Activated T-cell treated with anti-CD3 and anti-CD28 coated beads, Interleukin-2, amount 50 U/mL, for 1 hour (primary cell): ENCODE data around the gene RRN3.
"Not testable (repeated sequence)": the region's sequence is repeated elsewhere in the genome, so short reads cannot be mapped to it uniquely, and the experiment has no call there.

Experiments
- DNase-seq: peaks from one replicate; pipeline ENCODE4 v3.0.0-alpha.2; 2020

Gene RRN3

DNA sequence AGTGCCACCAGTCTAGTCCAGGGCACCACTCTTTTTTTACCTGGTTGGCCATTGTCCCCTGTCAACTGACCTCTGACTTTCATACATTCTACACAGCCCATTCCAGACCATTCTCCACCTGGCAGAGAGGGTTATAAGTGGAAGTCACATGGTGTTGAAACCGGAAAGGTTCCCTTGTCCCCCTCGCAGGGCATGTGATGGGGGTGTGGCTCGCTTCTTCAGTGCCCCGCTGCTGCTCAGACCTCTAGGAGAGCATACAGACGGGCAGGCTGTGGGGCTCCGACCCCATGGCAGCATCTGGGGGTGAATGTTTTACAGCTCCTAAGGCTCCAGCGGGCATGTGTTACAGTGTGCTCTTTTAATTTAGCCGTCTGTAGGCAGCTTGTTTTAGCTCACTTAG is 67.0 kb downstream of the RRN3 start:
- not testable (repeated sequence) for DNase-seq

DNA sequence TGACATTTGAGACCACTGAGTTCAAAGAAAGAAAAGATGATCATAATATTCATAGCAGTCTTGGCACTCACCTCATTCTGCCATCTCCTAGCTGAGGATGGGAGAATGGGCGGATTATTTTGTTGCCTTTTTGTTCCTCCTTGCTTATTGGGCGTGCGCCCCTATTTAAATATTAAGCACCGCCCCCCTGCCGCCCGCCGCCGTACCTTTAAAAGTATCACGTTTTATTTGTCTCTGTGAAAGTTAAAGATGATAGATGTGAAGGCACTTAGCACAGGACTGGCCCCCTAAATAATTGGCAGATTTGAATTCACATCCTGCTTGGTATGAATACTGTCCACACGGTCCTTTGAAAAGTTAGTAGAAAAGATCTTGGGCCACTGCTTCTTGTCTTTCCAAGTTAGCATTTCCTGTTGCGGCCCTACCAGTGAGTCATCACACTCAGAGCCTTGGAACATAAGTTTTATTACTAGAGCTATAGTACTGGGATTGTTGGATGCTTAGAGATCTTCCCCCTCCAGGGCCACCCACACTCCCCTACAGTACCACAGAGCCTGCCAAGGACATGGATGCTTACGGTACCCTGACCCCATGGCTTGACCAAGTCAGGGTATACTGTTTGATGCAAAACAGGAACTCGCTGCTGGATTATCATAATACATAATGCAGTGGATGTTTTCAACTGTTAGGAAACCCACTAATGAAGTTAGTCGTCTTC is 68.7 kb downstream of the RRN3 start:
- not testable (repeated sequence) for DNase-seq

DNA sequence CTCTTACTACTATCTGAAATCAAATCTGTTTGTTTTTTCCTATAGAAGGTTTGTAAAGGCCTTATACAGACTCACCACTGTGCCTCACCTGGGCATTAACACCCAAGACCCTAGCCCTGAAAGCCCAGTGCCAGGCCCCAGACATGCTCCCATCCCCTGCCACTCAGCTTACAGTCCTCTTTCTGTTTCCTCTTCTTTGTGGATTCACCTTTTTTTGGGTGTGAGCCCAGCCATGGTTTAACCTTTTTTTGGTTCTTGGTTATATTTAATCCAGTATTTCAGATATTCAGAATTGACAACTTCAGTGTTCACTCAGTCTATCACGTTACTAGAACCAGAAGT is 69.2 kb downstream of the RRN3 start:
- not testable (repeated sequence) for DNase-seq

DNA sequence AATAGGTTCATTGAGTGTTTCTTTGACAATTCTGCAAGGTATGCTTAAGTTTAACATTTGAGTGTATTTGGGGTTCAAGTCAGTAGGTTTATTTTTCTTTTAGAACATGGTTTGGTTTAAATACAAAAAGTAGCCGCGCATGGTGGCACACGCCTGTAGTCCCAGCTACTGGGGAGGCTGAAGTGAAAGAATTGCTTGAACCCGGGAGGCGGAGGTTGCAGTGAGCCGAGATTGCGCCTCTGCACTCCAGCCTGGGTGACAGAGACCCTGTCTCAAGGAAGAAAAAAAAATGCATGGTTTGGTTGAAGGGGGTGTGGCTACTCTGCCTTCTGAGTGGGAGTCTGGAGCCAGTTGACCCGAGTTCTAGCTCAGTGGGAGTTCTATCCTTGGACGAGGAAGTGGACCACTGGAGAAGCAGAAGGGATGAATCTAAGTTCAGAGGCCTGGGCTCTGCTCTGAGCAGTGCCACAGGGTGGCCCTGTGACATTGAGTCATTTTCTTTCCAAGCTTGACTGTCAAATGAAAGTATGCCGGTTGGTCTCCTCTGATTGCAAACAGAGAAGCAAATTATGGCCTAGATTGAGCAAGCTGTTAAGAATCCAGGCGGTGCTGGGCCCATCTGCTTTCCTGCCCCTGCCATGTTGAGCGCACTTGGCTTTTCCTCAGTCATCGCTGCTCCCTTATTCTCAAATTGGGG is 70.5 kb downstream of the RRN3 start:
- not testable (repeated sequence) for DNase-seq

DNA sequence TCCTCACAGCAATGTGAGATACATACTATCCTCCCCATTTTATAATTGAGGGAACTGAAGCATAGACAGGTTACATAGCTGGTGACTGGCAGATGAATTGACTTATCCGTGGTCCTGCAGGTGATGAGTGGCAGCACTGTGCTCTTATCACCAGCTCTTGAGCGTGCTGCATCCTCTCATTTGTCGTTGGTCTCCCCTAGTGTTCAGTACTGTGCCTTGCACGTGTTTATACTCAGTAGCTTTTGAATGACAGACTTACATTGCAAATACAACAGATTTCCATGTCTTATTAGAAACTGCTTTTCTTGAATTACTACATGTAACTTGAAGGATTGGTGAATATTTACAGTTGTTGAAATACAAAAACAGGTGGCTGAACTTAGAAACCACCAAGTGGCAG is 71.9 kb downstream of the RRN3 start:
- DNase-seq = peak; percentile 60

DNA sequence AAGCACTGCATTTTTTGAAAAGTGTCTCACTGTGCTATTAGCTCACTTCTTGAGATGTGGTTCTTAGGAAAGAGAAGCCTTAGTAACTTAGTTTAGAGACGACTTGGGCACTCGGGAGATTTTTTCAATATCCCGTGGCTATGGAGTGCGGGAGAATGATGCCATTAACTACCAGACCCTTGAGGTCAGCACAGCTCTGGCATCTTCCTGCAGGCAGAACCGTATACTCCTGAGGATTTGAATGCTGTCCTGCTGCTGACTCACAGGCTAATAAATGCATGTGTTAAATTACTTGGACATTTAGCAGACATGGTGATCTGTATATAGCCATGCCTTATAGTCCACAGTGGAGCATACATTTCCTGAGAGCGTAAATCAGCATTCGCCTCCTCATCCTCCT is 72.6 kb downstream of the RRN3 start:
- DNase-seq = not testable (repeated sequence)

DNA sequence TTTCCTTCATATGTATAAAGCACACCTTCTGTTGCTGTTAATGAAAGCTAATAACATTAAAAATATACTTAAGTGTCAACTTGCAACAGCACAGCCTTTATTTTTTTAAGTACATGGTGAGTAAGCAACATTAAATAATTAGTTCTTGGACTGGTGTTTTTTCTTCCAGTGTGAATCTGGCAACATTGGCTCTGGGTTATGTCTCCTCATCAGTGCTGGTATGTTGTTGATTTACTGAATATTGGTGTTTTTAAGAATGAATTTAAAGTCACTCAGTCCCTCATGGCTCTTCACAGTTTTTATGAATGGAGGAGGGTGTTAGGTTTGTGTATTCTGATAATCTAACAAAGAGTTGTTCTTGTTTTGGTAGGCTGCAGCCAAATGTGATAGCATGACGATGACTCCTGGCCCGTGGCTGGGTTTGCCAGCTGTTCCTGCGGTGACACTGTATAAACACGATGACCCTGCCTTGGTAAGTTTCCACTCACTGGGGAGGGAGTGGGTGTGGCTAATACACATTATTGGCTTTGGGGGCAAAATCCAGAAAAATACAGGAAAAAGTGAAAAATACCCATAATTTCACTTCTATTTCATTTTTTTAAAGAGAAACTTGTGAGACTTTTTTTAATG is 77.0 kb downstream of the RRN3 start:
- not testable (repeated sequence) for DNase-seq

DNA sequence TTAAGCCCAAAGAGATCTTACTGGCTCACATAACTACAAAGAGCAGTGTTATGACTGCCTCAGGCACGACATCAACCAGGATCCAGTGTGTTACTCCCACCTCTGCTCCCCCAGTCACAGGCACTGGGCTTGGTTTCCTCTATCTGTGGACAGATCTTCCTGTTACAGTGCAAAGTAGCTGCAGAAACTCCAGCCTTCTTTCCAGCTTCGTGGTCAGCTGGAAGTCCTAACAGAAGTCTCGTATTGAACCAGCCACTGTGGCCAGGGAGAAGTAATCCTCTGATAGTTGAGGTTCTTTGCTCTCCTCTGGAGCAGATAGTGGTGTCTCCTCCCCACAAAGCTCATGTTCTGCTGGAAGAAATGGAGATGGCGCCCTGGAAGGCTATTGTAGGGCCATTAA is 77.7 kb downstream of the RRN3 start:
- not testable (repeated sequence) for DNase-seq

DNA sequence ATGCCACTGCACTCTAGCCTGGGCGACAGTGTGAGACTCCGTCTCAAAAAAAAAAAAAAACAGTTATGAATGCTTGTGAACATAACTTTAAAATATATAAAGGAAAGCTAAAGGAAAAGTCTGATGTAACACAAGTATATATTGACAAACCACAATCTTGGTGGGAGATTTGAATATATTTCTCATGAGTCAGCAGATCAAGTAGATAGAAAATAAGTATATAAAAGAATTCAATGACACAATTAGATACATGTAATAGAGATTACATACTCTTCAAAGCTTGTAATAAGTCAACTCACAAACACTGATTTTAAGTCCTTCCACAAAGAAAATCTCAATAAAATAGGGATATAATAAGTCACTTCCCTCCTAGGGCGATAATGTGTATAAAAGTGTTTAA is 78.4 kb downstream of the RRN3 start:
- DNase-seq = not testable (repeated sequence)

DNA sequence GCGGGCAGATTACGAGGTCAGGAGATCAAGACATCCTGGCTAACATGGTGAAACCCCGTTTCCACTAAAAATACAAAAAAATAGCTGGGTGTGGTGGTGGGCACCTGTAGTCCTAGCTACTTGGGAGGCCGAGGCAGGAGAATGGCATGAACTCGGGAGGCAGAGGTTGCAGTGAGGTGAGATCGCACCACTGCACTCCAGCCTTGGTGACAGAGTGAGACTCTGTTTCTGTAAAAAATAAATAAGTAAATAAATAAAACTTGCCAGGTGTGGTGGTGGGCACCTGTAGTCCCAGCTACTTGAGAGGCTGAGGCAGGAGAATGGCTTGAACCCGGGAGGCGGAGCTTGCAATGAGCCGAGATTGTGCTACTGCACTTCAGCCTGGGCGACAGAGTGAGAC is 81.1 kb downstream of the RRN3 start:
- DNase-seq = not testable (repeated sequence)
